K562 (cell line): ENCODE measurements around the gene TYMP. TPM values are rescaled to one million over a fixed set of nuclear protein-coding genes. Genes with fewer than 3 reads are reported as not detected.

Experiments used
- ATAC-seq: fragments of 200-7000 bp; cut with Tn5 transposase; 3 replicates; pipeline ENCODE4 v1.9.1; 2020; ENCODE audit warnings: moderate library complexity
- BruUV-seq: library from RNA; stranded (reverse); fragments of 400-500 nt; replicated peaks from 2 replicates; lab custom pipeline; 2021; lab: Mats Ljungman, UMichigan
- CTCF ChIA-PET: fragments of 300-600 bp; formaldehyde crosslinking; extraction: SDS; loops from one replicate; lab custom pipeline; 2021; ENCODE audit warnings: low intra/inter-chr PET ratio; lab: Yijun Ruan, JAX
- POLR2A ChIA-PET: fragments of 300-600, 350-650 bp; sonication (Branson Sonifier 250); formaldehyde crosslinking; extraction: SDS; loops from one replicate; lab custom pipeline; 2021; ENCODE audit warnings: antibody characterized with exemption, inconsistent platforms; lab: Yijun Ruan, JAX
- DNase-seq, 4 experiments: peaks; one replicate each; pipeline versions ENCODE4 v3.0.0 to v3.0.0-alpha.2; 2011 to 2018; ENCODE audit warnings: low spot score in 3 of 4, mixed read lengths in 3 of 4; ENCODE audit errors: extremely low read depth in 1 of 4
- FAIRE-seq: peaks from 2 replicates; lab custom pipeline; 2011; peaks lifted over from hg19 to GRCh38; lab: Jason Lieb, UNC
- H2AFZ ChIP-seq: 2 replicates; pipeline ENCODE4 v1.6.0; 2011; ENCODE audit warnings: low read depth, low read length, control low read depth, inconsistent platforms
- H3K27ac ChIP-seq: fragments of 200-600 bp; 3 replicates; pipeline ENCODE4 v1.8.0; 2011; ENCODE audit warnings: low read depth, mild to moderate bottlenecking, control low read depth, inconsistent platforms, low read length, moderate library complexity, mixed read lengths; ENCODE audit errors: extremely low read depth
- H3K27me3 ChIP-seq, 2 experiments: fragments of 300-600 bp in 1 of 2; 2 replicates in 1 of 2; 3 replicates in 1 of 2; pipeline versions ENCODE4 v1.6.0 to v1.8.0; 2011; ENCODE audit warnings: inconsistent platforms in 2 of 2, low read length in 2 of 2, mild to moderate bottlenecking in 1 of 2, mixed read lengths in 1 of 2, moderate library complexity in 1 of 2; ENCODE audit not compliant: control insufficient read depth in 2 of 2, insufficient read depth in 2 of 2
- H3K36me3 ChIP-seq: fragments of 300-600 bp; 3 replicates; pipeline ENCODE4 v1.8.0; 2011; ENCODE audit warnings: mild to moderate bottlenecking, low read length, inconsistent platforms; ENCODE audit not compliant: control insufficient read depth, insufficient read depth
- H3K4me1 ChIP-seq, 2 experiments: fragments of 200-600 bp in 1 of 2; replicated peaks in 1 of 2; 2 replicates in 1 of 2; 3 replicates in 1 of 2; pipeline versions ENCODE4 v1.5.1 to v1.8.0; 2011; ENCODE audit warnings: inconsistent platforms in 2 of 2, low read length in 2 of 2, mild to moderate bottlenecking in 1 of 2, mixed read lengths in 1 of 2, moderate library complexity in 1 of 2; ENCODE audit not compliant: control insufficient read depth in 2 of 2, insufficient read depth in 2 of 2
- H3K4me2 ChIP-seq: 2 replicates; pipeline ENCODE4 v1.6.1; 2011; ENCODE audit warnings: low read length, control low read depth, inconsistent platforms, mixed read lengths; ENCODE audit not compliant: insufficient read depth
- H3K4me3 ChIP-seq: fragments of 200-600 bp; sonication (generic), shearing (Covaris generic); 2 replicates; pipeline ENCODE4 v1.5.1; 2016; ENCODE audit warnings: control low read depth, inconsistent platforms
- H3K79me2 ChIP-seq: fragments of 200-600 bp; 3 replicates; pipeline ENCODE4 v1.8.0; 2011; ENCODE audit warnings: low read length, inconsistent platforms; ENCODE audit not compliant: control insufficient read depth, insufficient read depth
- H3K9ac ChIP-seq, 2 experiments: 2 replicates each; pipeline versions ENCODE4 v1.6.0 to v1.6.1; 2011; ENCODE audit warnings: low read depth in 2 of 2, low read length in 2 of 2, control low read depth in 1 of 2, inconsistent platforms in 1 of 2, mild to moderate bottlenecking in 1 of 2, mixed read lengths in 1 of 2; ENCODE audit not compliant: insufficient read depth in 1 of 2
- H3K9me1 ChIP-seq: one replicate; pipeline ENCODE4 v1.6.0; 2011; ENCODE audit warnings: inconsistent platforms, mild to moderate bottlenecking, low read length, moderate library complexity; ENCODE audit not compliant: control insufficient read depth, insufficient read depth
- H3K9me3 ChIP-seq: replicated peaks from 2 replicates; pipeline ENCODE4 v1.5.1; 2011; ENCODE audit warnings: low read depth, low read length, inconsistent platforms; ENCODE audit not compliant: control insufficient read depth, insufficient read depth
- H4K20me1 ChIP-seq: replicated peaks from 2 replicates; pipeline ENCODE4 v1.6.1; 2011; ENCODE audit warnings: low read length, inconsistent platforms, mixed read lengths; ENCODE audit not compliant: control insufficient read depth, insufficient read depth
- DACH1 ChIP-seq: fragments of 450-650 bp; IDR thresholded peaks from 2 replicates; pipeline ENCODE4 v1.6.1; 2018; ENCODE audit not compliant: partially characterized antibody
- ERF ChIP-seq: fragments of 450-650 bp; formaldehyde crosslinking; IDR thresholded peaks from 2 replicates; pipeline ENCODE4 v1.4.0; 2020; ENCODE audit warnings: mild to moderate bottlenecking, mixed read lengths
- FOSL1 ChIP-seq: fragments of 200-800 bp; sonication (Bioruptor generic); conservative IDR thresholded peaks from 2 replicates; pipeline ENCODE4 v1.6.1; 2016; ENCODE audit warnings: missing genetic modification characterization, missing compliant biosample characterization
- RBM22 ChIP-seq: fragments of 200-400 bp; formaldehyde crosslinking; IDR thresholded peaks from 2 replicates; pipeline ENCODE4 v1.6.1; 2018; ENCODE audit warnings: low read length, low read depth; ENCODE audit not compliant: poor library complexity, severe bottlenecking
- TARDBP ChIP-seq: fragments of 450-650 bp; IDR thresholded peaks from 2 replicates; pipeline ENCODE4 v1.6.1; 2016
- ZNF140 ChIP-seq: fragments of 250-450 bp; sonication (Bioruptor Pico); IDR thresholded peaks from 2 replicates; pipeline ENCODE4 v1.8.0; 2021; ENCODE audit warnings: moderate library complexity, mild to moderate bottlenecking, inconsistent platforms
- ZNF41 ChIP-seq: fragments of 250-450 bp; sonication (Bioruptor Pico); conservative IDR thresholded peaks from 2 replicates; pipeline ENCODE4 v1.4.0; 2020; ENCODE audit warnings: mild to moderate bottlenecking
- WGBS: fragments of 100-300 bp; shearing (Covaris generic); methylation state at CpG from one replicate; pipeline ENCODE4 v1.1.6; 2016; ENCODE audit warnings: low coverage, mixed read lengths; ENCODE audit not compliant: insufficient coverage; ENCODE audit errors: missing lambda C conversion rate; 5-methylcytosine and 5-hydroxymethylcytosine counted together
- in situ Hi-C: fragments of 300-500 bp; cut with MboI; formaldehyde crosslinking; loops from 4 replicates; pipeline ENCODE4 v1.15.0; 2018; ENCODE audit warnings: inconsistent platforms, mixed read lengths
- intact Hi-C: fragments of 100-400 bp; cut with micrococcal nuclease; formaldehyde crosslinking; loops from 2 replicates; pipeline ENCODE4 v1.14.2; 2022
- polyA plus RNA-seq, 8 experiments: library from polyadenylated mRNA; depleted of rRNA in 4 of 8; stranded (reverse) in 5 of 8; unstranded in 3 of 8; fragments of >200 nt; fragmentation: Nextera tagmentation in 2 of 8; fragmentation: Illumina TruSeq in 1 of 8; extraction: Ambion mirVana in 2 of 8; extraction: Trizol in 1 of 8; gene quantifications; 2 replicates each; pipeline versions ENCODE4 v1.2.1 to v1.2.3, GENCODE V29; 2011 to 2014; ENCODE audit warnings: inconsistent platforms in 1 of 8, missing spikeins in 1 of 8
- total RNA-seq, 7 experiments: library from RNA; depleted of rRNA in 6 of 7; stranded (reverse); fragments of >200 nt in 6 of 7; fragmentation: Illumina TruSeq in 2 of 7; extraction: Trizol in 2 of 7; gene quantifications; 2 replicates each; pipeline versions ENCODE4 v1.2.1 to v1.2.3, GENCODE V29; 2011 to 2021; ENCODE audit warnings: low replicate concordance in 1 of 7
- TF ChIP-seq, protein P1 (sequence below): sonication (generic); formaldehyde crosslinking; IDR thresholded peaks from 2 replicates; pipeline ENCODE4 v1.8.0; 2022; ENCODE audit warnings: mild to moderate bottlenecking, missing genetic modification reagents

Gene TYMP
- total and polyA plus RNA-seq, 9 of the 15 experiments (the other 6 are each of a cell fraction or from before 2014, with no cell fraction given), result 0.03 to 4.0 (median 2.4) TPM; not detected in 4

DNA sequence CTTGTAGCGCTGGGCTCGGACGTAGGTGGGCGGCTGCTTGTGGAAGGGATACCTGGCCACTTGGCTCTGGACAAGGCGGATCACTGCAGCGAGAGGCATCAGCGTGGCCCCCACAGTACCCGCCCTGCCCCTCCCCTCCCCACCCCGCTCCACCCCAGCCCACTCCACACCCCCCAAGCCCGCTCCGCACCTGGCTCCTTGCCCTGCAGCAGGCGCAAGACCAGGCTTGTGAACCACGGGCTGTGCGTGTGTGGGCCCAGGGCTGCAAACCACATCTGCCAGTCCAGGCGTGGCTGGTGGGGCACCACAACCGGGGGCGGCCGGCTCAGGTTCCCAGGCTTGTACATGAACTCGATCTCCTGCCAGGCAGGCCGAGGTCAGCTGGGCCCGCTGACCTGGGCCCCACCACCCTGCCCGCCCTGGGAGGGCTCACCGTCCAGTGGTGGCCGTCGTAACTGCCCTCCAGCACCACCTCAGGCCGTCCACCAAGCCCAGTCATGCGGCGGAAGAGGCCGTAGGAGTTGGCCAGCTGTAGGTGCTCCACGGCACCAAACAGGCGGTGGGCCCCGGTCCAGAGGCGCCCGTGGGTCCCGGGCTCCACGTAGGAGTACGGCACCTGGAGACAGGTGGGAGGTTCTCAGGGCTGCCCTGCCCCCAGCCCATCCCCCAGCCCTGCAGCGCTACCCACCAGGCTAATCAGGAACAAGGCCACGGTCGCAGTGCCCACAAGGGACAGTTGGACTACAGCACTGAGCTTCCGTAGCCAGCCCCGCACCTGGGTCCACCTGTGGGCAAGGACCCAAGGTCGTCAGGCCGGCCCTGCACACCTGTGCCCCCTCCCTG is 25.2 kb downstream of the TYMP start:
- FAIRE-seq (no peak), DNase-seq (no peak), ATAC-seq (no peak)
- intact Hi-C loops (no loop called here), in situ Hi-C loops (no loop called here)
- peaks cover 0 to 27% of the 10 kb centered on the region in 2 experiments; a peak in 3 of 5 replicates for H3K4me1 ChIP-seq
- H4K20me1 ChIP-seq, result no peaks in the 10 kb centered on the region
- peaks cover 22% of the 10 kb centered on the region; the same call in 1 of the 3 replicates for H3K36me3 ChIP-seq
- TF ChIP-seq TARDBP (no peak), FOSL1 (tag) (no peak)
- ChIA-PET POLR2A (interaction anchor here (1.2 kb wide), 1 partner anchor 34 kb away, joined by 4 read pairs; no protein-coding TSS in a partner anchor), CTCF (no interaction called here)
- H3K9ac ChIP-seq, result no peak overlapping the region
- 94% methylated on average over 12 of the region's 44 CpGs for WGBS
- no peaks in the 10 kb centered on the region for H3K27me3 ChIP-seq
- H3K4me3 ChIP-seq, result no peak overlapping the region
- H3K9me1 ChIP-seq, result no peaks in the 10 kb centered on the region
- 0 out of 2 replicates have a peak, but pooled peaks cover 1% of the 10 kb centered on the region for H3K9me3 ChIP-seq
- H3K79me2 ChIP-seq, result peaks cover 24% of the 10 kb centered on the region
- no peak overlapping the region for H3K27ac ChIP-seq
- BruUV-seq, result no TSS peak
- no peak overlapping the region for H3K4me2 ChIP-seq
- no peak overlapping the region for H2AFZ ChIP-seq

DNA sequence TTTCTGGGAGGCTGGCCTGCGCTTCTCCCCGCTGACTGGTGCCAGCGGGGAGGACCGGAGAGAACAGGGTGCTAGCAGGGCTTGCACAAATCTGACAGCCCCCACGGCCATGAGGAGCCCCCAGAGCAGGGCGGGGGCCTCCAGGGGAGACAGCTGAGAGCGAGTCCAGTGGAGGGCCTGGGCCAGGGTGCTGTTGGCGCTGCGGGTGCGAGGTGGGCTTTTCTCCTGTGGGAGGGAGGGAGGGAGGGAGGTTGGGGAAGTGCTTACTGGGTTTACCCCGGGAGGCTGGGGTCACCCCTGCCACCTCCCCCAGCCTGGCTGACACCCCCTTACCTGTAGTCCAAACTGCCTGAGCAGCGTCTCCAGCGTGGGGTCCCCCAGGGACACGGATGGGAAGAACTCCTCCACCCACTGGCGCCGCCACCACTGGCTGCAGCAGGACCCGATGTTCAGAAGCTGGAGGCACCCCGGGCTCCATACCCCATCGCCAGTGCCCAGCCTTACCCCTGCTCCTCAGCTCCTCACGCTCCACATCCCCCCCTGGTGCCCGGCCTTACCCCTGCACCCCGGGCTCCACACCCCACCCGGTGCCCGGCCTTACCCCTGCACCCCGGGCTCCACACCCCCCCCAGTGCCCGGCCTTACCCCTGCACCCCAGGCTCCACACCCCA is 26.2 kb downstream of the TYMP start:
- H3K36me3 ChIP-seq, result peaks cover 22% of the 10 kb centered on the region; the same call in 1 of the 3 replicates
- H3K9me3 ChIP-seq, result 0 out of 2 replicates have a peak, but pooled peaks cover 1% of the 10 kb centered on the region
- intact Hi-C loops (no loop called here), in situ Hi-C loops (no loop called here)
- 100% methylated on average over 3 of the region's 26 CpGs for WGBS
- POLR2A ChIA-PET, result interaction anchor here (1.2 kb wide), 1 partner anchor 33 kb away, joined by 4 read pairs; no protein-coding TSS in a partner anchor
- H3K9ac ChIP-seq, result no peak overlapping the region
- H3K4me1 ChIP-seq, result peaks cover 0 to 33% of the 10 kb centered on the region in 2 experiments; a peak in 2 of 5 replicates
- ATAC-seq (no peak), DNase-seq (no peak), FAIRE-seq (no peak)
- no peak overlapping the region for H3K27ac ChIP-seq
- peaks cover 14% of the 10 kb centered on the region for H3K79me2 ChIP-seq
- no peak overlapping the region for H3K4me3 ChIP-seq
- CTCF ChIA-PET, result no interaction called here
- no peak overlapping the region for H2AFZ ChIP-seq
- BruUV-seq, result no TSS peak
- H3K27me3 ChIP-seq, result no peaks in the 10 kb centered on the region
- no peaks in the 10 kb centered on the region for H4K20me1 ChIP-seq
- TF ChIP-seq RBM22 (no peak), ZNF140 (CRISPR knock-in tag) (no peak), DACH1 (no peak), ERF (no peak), ZNF41 (CRISPR knock-in tag) (no peak)
- TF ChIP-seq, protein P1, sequence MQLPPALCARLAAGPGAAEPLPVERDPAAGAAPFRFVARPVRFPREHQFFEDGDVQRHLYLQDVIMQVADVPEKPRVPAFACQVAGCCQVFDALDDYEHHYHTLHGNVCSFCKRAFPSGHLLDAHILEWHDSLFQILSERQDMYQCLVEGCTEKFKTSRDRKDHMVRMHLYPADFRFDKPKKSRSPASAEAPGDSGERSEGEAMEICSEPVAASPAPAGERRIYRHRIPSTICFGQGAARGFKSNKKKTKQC (CRISPR knock-in tag), result no peak
- H3K4me2 ChIP-seq, result no peak overlapping the region
- H3K9me1 ChIP-seq, result no peaks in the 10 kb centered on the region
